ENCODE results near the gene THAP2.

GRCh38 chr12:71640316-71640715 lies 23.8 kb upstream of the THAP2 start:
- no peak for TF ChIP-seq CTCF (conservative IDR thresholded peaks at IDR 0.05; ENCODE audit: low read length)
- TF ChIP-seq EZH2phosphoT487 (IDR thresholded peaks at IDR 0.05; ENCODE audit: borderline replicate concordance) = no peak

All from Loucy (cell line).